Raji (cell line): Measurements from ENCODE around the gene SIGLEC15.

Source experiments
- POLR2A ChIP-seq: IDR thresholded peaks from 2 replicates; pipeline ENCODE4 v1.6.1; 2011; ENCODE audit warnings: low read depth, low read length, control low read depth; ENCODE audit not compliant: insufficient read depth

Gene SIGLEC15

DNA sequence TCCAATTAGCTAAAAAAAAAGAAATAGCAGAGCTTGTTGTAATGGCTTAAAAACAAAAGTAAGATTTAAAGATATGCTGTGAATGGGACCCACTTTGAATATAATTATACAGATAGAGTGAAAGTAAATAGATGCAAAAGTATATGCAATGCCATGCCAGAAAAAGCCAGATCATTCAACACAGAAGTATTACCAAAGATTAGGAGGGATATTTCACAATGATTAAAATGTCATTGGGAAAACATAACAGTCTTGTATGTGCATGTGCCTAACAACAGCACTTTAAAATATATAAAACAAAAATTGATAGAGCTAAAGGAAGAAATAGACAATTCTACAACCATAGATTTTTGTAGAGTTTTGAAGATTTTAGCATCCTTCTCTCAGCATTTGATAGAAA is 19.9 kb upstream of the SIGLEC15 start:
- no peak for TF ChIP-seq POLR2A

DNA sequence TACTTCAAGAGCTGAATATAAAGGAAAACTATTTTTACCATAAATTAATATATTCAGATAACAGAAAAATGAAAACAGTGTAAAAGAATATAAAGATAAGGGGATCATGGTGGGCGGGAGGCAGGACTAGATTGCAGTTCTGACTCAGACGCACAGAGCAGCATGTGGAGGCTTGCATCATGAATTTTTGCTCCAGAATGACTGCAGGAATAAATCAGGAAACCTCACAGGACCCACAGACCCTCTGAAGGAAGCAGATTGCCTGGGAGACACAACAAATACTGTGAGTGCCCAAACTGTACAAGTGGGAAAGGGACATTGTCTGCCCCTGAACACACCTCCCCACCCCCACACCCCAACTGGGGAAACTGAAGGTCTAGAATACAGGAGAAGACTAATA is 19.2 kb upstream of the SIGLEC15 start:
- no peak for TF ChIP-seq POLR2A

DNA sequence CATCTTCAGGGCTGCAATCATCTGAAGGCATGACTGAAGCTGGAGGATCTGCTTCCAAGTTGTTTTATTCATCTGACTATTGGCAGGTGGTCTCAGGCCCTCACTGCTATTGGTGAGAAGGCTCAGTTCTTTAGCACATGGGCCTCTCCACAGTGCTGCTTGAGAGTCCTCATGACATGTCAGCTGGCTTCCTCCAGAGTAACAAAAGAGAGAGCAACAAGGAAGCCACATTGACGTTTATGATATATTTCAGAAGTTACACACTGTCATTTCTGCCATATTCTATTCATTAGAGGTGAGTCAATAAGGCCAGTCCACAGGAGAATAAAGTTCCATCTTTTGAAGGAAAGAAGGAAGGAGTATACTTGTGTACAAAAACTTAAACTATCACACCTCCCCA is 7.9 kb upstream of the SIGLEC15 start:
- TF ChIP-seq POLR2A: no peak

GRCh38 chr18:45820106-45820745 is 5.2 kb upstream of the SIGLEC15 start:
- no peak for TF ChIP-seq POLR2A

- no peak for TF ChIP-seq POLR2A
Measured at GRCh38 chr18:45821026-45821425, 4.4 kb upstream of the SIGLEC15 start.

DNA sequence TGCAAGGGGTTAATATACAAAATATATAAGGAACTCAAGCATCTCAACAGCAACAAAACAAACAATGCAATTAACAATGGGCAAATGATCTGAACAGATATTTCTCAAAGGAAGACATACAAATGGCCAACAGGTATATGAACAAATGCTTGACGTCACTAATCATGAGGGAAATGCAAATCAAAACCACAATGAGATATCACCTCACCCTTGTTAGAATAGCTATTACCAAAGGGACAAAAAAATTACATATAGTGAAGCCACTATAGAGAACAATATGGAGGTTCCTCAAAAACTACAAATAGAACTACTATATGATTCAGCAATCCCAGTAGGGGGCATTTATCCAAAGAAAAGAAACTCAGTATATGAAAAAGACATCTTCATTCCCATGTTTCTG is 3.8 kb upstream of the SIGLEC15 start:
- TF ChIP-seq POLR2A: no peak

- no peak for TF ChIP-seq POLR2A
Measured at GRCh38 chr18:45826084-45826483, 609 bp downstream of the SIGLEC15 start.

GRCh38 chr18:45828917-45829811 is 3.7 kb downstream of the SIGLEC15 start:
- no peak for TF ChIP-seq POLR2A

DNA sequence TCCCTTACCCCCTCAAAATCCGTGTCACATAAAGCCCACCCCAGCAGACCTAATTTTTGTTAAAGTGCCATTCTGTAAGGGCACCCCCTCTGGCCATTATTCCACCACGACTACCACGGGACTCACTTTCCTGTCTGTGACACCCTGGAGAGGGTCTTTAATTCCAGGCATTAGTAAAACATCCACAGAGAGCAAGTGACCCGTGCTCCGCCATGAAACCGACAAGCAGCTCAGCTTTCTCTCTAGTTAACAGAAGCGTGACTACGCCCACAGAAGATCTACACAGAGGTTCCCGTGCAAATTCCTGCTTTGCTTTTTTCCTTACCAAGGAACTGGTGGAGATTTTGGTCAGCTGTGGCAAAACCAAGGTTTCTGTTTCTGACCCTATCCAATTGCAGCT is 4.4 kb downstream of the SIGLEC15 start:
- TF ChIP-seq POLR2A: no peak

DNA sequence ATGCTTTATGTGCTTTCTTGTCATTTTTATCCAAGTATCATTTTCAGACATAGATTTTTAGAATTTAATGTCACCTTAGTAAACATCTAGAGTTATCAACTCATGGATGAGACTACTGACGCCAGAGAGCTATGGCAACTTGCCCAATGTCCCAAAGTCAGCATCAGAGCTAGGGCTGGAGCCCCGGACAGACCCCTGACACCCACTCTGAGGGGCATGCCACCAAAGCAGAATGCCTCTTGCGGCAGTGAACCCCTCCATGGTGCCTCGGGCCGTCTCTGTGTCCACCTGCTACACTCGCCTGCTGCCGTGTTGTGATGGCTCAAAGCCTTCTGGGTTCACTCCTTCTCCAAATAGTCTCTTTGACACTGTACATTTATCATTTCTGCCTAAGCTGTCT is 5.4 kb downstream of the SIGLEC15 start:
- TF ChIP-seq POLR2A: no peak

GRCh38 chr18:45833846-45834245 is 8.4 kb downstream of the SIGLEC15 start:
- TF ChIP-seq POLR2A: no peak

GRCh38 chr18:45834306-45834705 is 8.8 kb downstream of the SIGLEC15 start:
- no peak for TF ChIP-seq POLR2A

- TF ChIP-seq POLR2A: no peak
Measured at GRCh38 chr18:45835057-45835636, 9.7 kb downstream of the SIGLEC15 start.

DNA sequence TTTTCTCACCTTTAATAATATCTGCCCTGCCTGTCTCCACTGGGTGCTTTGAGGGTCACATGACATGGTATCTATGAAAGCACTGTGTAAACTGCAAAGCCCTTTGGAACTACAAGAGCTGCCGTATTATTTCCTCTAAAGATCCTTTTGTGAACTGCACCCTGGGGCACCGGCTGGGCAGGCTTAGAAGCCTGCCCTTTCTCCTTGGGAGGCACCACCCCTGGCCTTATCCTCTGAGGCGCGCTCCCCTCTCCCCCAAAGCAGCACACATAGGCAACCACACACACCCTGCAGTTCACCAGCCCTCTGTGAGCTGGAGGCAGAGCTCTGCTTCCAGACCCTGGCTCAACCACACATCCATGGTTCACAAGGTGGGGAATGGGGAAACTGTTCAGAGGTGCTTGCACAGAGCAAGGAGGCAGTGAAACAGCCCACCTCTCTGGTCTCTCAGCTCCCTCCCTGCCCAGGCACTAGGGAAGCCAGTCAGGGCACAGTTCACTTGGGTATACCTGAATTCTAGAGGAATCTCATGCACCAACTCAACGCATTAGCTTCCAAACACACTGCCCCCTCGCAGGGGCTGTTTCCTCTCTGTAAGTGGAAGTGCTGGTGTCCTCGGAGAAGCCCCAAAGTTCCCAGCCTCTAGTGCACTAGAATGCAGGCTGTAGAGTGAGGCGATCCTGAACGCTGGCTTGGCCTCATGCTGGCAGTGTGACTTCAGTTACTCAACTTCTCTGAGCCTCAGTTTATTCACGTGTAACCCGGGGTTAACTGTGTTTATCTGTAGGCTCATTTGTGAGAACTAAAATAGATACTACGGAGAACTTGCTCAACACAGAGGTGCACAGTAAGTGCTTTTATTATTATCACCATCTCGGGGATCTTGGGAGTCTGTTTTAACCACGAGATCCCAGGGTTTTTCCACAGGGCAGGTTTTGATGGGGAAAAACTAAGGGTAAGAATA is 11.0 kb downstream of the SIGLEC15 start:
- no peak for TF ChIP-seq POLR2A
